Calu3 (cell line): ENCODE measurements around the gene GINS3. TPM values are rescaled to one million over a fixed set of nuclear protein-coding genes. Genes with fewer than 3 reads are reported as not detected.

Experiments
- BruUV-seq: library from RNA; stranded (reverse); fragments of 400-500 nt; replicated peaks from 2 replicates; lab custom pipeline; 2021; lab: Mats Ljungman, UMichigan
- CTCF ChIA-PET: fragments of 300-600 bp; sonication (Branson Sonifier 250); formaldehyde crosslinking; loops from one replicate; lab custom pipeline; 2022; ENCODE audit warnings: antibody characterized with exemption; lab: Charles Lee
- DNase-seq: peaks from one replicate; pipeline ENCODE4 v3.0.0; 2022
- H3K27ac Mint-ChIP-seq: one replicate; pipeline ENCODE4 v1.8.0; 2022; ENCODE audit warnings: mixed read lengths; ENCODE audit not compliant: unreplicated experiment
- H3K27me3 Mint-ChIP-seq: one replicate; pipeline ENCODE4 v1.8.0; 2022; ENCODE audit warnings: mixed read lengths; ENCODE audit not compliant: unreplicated experiment
- H3K36me3 Mint-ChIP-seq: one replicate; pipeline ENCODE4 v1.8.0; 2022; ENCODE audit warnings: mild to moderate bottlenecking, moderate library complexity, mixed read lengths; ENCODE audit not compliant: insufficient read depth, unreplicated experiment
- H3K4me1 Mint-ChIP-seq: one replicate; pipeline ENCODE4 v1.8.0; 2022; ENCODE audit warnings: mild to moderate bottlenecking, low read depth, mixed read lengths; ENCODE audit not compliant: unreplicated experiment
- H3K4me3 Mint-ChIP-seq: one replicate; pipeline ENCODE4 v1.8.0; 2022; ENCODE audit warnings: mild to moderate bottlenecking, low read depth, moderate library complexity, mixed read lengths; ENCODE audit not compliant: unreplicated experiment
- H3K9me3 Mint-ChIP-seq: one replicate; pipeline ENCODE4 v1.8.0; 2022; ENCODE audit warnings: low read depth, mixed read lengths; ENCODE audit not compliant: unreplicated experiment
- CTCF ChIP-seq: fragments of 200-600 bp; IDR thresholded peaks from one replicate; pipeline ENCODE4 v1.8.0; 2022; ENCODE audit warnings: antibody characterized with exemption; ENCODE audit not compliant: unreplicated experiment
- intact Hi-C: fragments of 100-400 bp; cut with micrococcal nuclease; formaldehyde crosslinking; loops from one replicate; pipeline ENCODE4 v1.10.0; 2022; ENCODE audit not compliant: unreplicated experiment
- total RNA-seq: library from RNA; stranded (reverse); gene quantifications from 2 replicates; pipeline ENCODE4 v1.2.3, GENCODE V29; 2022

GINS3 gene
- total RNA-seq, 1 experiment from 2014 or later: 13.6 TPM

- H3K27ac Mint-ChIP-seq: no peak overlapping the region
- BruUV-seq: no TSS peak
- intact Hi-C loops: no loop called here
- no peaks in the 10 kb centered on the region for H3K4me1 Mint-ChIP-seq
- TF ChIP-seq CTCF: no peak
- peaks cover 45% of the 10 kb centered on the region for H3K27me3 Mint-ChIP-seq
- no peaks in the 10 kb centered on the region for H3K36me3 Mint-ChIP-seq
- CTCF ChIA-PET: no interaction called here
- no peak overlapping the region for H3K4me3 Mint-ChIP-seq
- H3K9me3 Mint-ChIP-seq: no peaks in the 10 kb centered on the region
- DNase-seq: no peak
Measured at GRCh38 chr16:58422809-58423208, 30.5 kb downstream of the GINS3 start.

- H3K4me3 Mint-ChIP-seq: no peak overlapping the region
- H3K27ac Mint-ChIP-seq: no peak overlapping the region
- peaks cover 64% of the 10 kb centered on the region for H3K27me3 Mint-ChIP-seq
- CTCF ChIA-PET: no interaction called here
- H3K9me3 Mint-ChIP-seq: no peaks in the 10 kb centered on the region
- TF ChIP-seq CTCF: no peak
- intact Hi-C loops: no loop called here
- no TSS peak for BruUV-seq
- H3K36me3 Mint-ChIP-seq: no peaks in the 10 kb centered on the region
- no peak for DNase-seq
- no peaks in the 10 kb centered on the region for H3K4me1 Mint-ChIP-seq
Measured at GRCh38 chr16:58425245-58425644, 33.0 kb downstream of the GINS3 start.

GRCh38 chr16:58425756-58426494, 33.7 kb downstream of the GINS3 start:
- no TSS peak for BruUV-seq

GRCh38 chr16:58426966-58427365, 34.7 kb downstream of the GINS3 start:
- H3K4me3 Mint-ChIP-seq: no peak overlapping the region
- no peak overlapping the region for H3K27ac Mint-ChIP-seq
- CTCF ChIA-PET: interaction anchor here (0.7 to 1.0 kb wide), 2 partner anchors 18 to 27 kb away, joined by 3 to 4 read pairs; no protein-coding TSS in a partner anchor
- TF ChIP-seq CTCF: no peak
- no peak for DNase-seq
- H3K36me3 Mint-ChIP-seq: no peaks in the 10 kb centered on the region
- peaks cover 81% of the 10 kb centered on the region for H3K27me3 Mint-ChIP-seq
- intact Hi-C loops: no loop called here
- H3K9me3 Mint-ChIP-seq: no peaks in the 10 kb centered on the region
- BruUV-seq: no TSS peak
- H3K4me1 Mint-ChIP-seq: no peaks in the 10 kb centered on the region

More at GRCh38 chr16:58425756-58426494, 33.7 kb downstream of the GINS3 start:
- H3K27me3 Mint-ChIP-seq: peaks cover 71% of the 10 kb centered on the region
- CTCF ChIA-PET: no interaction called here
- DNase-seq: no peak
- no peaks in the 10 kb centered on the region for H3K4me1 Mint-ChIP-seq
- H3K36me3 Mint-ChIP-seq: no peaks in the 10 kb centered on the region
- no peak overlapping the region for H3K4me3 Mint-ChIP-seq
- no peak overlapping the region for H3K27ac Mint-ChIP-seq
- intact Hi-C loops: no loop called here
- TF ChIP-seq CTCF: no peak
- H3K9me3 Mint-ChIP-seq: no peaks in the 10 kb centered on the region
